GM18907 (cell line): ENCODE data around the gene CCDC8.
"Not testable (repeated sequence)": the region's sequence is repeated elsewhere in the genome, so short reads cannot be mapped to it uniquely, and the experiment has no call there.

Source experiments
- ATAC-seq: cut with Tn5 transposase; IDR thresholded peaks from one replicate; pipeline ENCODE4 v1.9.1; 2021; ENCODE audit warnings: mild to moderate bottlenecking, moderate library complexity; ENCODE audit not compliant: unreplicated experiment

The CCDC8 gene

GRCh38 chr19:46428239-46429135 lies 15.1 kb upstream of the CCDC8 start, which contains the start of gene PNMA8C:
Gene PNMA8C (minus strand): TSS chr19:46428936. CDS start chr19:46428359, 577 bp downstream.
- no peak for ATAC-seq

DNA sequence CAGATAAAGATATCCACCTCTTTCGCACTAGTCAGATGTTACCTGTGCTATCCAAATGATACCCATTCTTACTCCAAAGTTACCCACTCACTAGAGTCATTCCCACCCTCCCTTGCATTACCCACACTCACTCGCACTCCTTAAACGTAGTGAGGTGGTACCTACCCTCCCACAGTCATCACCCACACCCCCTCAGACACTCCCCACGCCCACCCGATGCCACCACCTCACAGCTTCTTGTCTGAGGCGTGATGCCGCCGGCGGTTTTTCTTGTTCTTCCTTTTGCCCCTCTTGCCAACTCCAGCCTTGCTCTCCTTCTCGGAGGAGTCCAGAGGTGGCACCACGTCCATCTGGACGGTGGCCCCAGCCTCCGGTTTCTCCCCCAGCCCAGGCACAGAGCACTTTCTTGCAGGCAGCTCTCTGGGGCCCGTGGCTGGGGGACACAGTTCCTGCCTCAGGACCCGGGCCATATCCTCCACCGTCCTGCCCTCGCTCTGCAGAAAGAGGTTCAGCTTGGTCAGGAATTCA lies 14.2 kb upstream of the CCDC8 start:
- no peak for ATAC-seq

GRCh38 chr19:46426506-46427162 lies 13.3 kb upstream of the CCDC8 start:
- no peak for ATAC-seq

DNA sequence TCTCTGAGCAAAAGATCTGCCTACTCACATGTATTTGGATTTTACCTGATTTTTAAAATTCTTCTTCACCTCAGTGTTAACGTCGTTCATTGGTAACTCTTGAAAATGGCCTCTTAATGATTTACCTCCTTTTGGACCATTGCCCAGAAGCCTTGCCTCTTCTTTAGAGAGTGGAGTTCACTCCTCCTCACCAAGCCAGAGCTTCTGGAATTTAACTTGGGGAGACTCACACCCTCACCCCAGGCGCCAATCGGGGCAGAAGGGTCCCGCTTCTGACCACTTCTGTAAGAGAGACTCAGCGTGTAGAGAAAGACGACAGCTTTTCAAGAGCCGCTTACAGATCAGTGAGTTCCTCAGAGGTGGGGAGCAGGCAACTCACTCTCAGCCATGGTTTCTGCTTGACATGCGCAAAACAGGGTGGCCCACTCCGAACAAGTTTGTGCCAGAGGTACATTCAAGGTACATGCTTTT lies 12.7 kb upstream of the CCDC8 start:
- no peak for ATAC-seq

- ATAC-seq, result no peak
Measured at GRCh38 chr19:46423188-46423587, 9.8 kb upstream of the CCDC8 start.

DNA sequence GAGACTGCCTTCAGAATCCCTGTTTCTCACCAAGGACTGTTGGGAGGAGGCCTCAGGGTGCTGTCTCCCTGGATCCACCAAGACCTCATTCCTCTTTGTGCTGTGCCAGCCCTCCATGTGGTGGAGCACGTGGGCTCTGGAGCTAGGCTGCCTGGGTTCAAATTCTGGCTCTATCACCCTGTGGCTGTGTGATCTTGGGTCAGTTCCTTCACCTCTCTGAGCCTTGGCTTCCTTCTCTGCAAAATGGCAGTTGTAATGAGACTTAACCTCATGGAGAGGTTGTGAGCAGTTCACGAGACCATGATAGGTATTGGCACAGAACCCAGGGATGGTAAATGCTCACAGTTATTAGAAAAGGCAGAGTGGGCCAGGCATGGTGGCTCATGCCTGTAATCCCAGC lies 9.0 kb upstream of the CCDC8 start:
- no peak for ATAC-seq

- no peak for ATAC-seq
Measured at GRCh38 chr19:46420056-46420455, 6.7 kb upstream of the CCDC8 start.

DNA sequence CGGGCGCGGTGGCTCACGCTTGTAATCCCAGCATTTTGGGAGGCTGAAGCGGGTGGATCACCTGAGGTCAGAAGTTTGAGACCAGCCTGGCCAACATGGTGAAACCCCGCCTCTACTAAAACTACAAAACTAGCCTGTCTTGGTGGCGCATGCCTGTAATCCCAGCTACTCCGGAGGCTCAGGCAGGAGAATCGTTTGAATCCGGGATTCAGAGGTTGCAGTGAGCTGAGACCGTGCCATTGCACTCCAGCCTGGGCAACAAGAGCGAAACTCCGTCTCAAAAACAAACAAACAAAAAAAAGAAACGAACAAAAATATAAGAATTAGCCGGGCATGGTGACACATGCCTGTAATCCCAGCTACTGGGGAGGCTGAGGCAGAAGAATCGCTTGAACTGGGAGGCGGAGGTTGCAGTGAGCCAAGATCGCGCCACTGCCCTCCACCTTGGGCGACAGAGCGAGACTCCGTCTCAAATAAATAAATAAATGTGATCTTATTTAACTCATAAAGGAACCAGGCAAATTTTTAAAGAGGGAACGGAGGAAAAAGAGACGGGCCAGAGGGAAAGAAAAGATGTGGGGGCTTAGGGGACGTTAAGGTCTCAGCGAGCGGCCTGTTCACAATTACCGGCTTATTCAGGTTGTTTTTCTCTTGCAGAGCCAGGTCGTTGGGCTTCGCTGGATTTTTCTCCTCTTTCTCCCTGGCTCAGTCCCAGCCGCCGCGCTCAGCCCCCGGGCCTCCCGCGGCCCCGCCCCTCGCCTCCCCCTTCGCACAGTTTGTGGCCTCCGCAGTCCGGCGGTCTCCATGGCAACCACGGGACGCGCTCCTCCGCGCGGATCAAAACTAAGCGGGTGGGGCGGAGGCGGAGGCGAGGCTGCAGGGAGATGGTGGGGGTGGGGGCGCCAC lies 2.7 kb upstream of the CCDC8 start:
- not testable (repeated sequence) for ATAC-seq

- not testable (repeated sequence) for ATAC-seq
Measured at GRCh38 chr19:46414899-46415298, 1.5 kb upstream of the CCDC8 start.

DNA sequence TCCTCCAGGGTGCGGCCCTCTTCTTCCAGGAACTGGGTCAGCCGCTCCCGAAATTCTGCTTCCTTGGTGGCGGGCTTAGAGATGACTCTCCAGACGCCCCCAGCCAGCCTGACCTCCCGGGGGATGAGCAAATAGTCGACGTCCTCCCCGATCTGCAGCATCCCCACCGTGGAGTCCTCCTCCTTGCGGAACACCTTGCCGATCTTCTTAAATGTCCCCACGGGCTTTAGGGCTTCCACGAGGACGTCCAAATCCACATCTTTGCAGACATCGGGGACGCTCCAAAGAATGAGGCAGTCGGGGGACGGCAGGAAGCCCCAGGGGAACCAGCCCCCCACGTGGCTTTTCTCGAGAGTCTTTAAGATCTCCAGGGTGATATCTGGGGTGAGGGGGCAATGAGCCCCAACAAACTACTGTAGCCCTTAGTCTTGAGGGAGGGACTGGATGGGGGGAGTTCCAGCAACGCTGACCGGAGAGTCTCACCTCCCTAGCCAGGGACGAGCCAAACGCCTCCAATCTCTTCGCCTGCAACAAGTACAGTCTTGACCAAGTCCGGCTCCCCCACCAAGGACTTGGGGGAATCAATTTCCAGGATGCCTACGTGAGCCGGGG lies 608 bp downstream of the CCDC8 start:
- no peak for ATAC-seq

GRCh38 chr19:46411925-46412649 lies 1.3 kb downstream of the CCDC8 start:
- no peak for ATAC-seq

DNA sequence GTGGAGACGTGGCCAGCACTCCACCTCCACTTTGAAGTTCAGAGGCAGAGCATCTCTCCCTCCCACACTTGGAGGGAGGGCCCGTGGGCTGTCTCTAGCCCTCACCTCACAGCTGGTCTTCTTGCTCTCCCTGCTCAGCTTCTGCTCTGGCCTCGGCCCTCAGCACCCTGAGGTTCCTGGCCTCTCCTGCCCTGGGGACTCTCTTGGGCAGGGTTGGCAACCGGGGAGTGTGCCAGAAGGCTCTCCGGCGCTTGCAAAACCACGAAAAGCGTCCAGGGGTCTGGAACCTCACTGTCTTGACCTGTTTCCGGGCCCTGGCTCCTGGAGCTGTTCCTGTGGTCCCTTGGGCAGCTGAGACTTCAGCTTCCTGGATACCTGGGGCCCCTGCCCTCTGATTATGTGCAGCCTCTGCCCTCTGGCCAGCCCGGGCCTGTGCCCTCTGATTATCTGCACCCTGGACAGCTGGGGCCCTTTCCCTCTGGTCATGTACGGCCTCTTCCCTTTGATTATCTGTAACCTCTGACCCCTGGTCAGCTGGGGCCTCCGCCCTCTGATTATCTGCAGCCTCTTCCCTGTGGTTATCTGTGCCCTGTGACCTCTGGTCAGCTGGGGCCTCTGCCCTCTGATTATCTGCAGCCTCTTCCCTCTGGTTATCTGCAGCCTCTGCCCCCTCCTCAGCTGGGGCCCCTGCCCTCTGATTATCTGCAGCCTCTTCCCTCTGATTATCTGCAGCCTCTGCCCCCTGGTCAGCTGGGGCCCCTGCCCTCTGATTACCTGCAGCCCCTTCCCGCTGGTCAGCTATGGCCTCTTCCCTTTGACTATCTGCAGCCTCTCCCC lies 2.1 kb downstream of the CCDC8 start:
- ATAC-seq, result no peak

- no peak for ATAC-seq
Measured at GRCh38 chr19:46410205-46411087, 2.9 kb downstream of the CCDC8 start.

DNA sequence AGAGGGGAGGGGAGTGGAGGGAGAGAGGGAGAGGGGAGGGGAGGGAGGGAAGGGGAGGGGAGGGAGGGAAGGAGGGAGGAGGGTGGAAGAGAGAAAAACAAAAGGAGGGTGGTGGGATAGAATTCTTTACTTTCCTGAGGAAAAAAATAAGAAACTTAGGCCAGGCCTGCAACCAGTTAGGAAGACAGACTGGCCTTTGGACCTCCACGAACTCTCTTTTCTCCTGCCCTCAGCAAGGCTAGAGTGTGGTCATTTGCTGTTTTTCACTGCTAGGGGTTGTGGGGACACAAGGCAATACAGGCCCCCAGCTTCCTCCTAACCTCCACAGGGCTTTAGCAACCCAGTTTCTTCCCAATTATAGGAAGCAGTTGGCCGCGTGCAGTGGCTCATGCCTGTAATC lies 4.2 kb downstream of the CCDC8 start:
- no peak for ATAC-seq

- ATAC-seq, result no peak
Measured at GRCh38 chr19:46408664-46409039, 4.7 kb downstream of the CCDC8 start.

DNA sequence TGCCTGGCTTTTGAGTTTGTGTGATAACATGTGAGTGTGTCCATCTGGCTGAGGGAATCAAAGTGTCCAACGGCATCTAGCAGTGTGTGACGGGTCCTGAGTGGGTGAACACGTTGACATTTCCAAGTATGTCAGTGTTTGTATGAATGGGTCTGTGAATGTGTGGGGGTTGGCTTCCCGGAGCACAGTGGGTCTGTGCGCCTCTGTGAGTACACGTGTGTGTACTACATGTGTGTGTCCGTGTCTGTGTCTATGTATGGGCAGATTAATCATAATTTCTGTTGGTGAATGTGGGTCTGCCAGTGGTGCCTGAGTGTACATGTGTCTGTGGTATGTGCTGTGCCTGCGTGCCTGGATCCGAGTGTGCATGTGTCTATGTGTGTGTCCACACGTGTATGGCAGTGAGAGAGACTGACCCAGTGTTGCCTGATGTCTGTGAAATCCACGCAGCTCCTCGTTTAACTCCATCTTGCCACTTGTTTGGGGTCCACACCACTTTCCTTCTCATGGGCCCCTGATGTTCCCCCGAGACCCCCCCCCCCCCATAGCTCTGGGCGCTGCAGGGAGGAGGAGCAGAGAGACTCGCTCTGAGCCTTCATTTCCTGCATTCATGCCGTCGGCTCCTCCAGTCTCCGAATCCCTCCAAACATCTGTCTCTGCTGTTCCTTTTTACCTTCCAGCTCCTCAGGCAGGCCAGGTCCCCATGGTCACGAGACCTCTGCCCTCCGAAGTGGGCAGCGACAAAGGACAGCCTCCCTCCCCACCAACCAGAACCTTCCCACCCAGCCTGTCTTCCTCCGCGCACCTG lies 5.3 kb downstream of the CCDC8 start:
- ATAC-seq, result no peak

- ATAC-seq, result no peak
Measured at GRCh38 chr19:46406976-46407375, 6.4 kb downstream of the CCDC8 start.
